ENCODE results near the gene JAK3. TPM values are rescaled to one million over a fixed set of nuclear protein-coding genes. Genes with fewer than 3 reads are reported as not detected.
"Not testable (repeated sequence)": the region's sequence is repeated elsewhere in the genome, so short reads cannot be mapped to it uniquely, and the experiment has no call there.

Gene JAK3
- total and polyA plus RNA-seq, 2 donors (not counting 3 experiments of a cell fraction or from before 2014, with no cell fraction given), result 3.1 to 3.8 TPM

GRCh38 chr19:17802137-17802858, 45.5 kb downstream of the JAK3 start:
- CTCF ChIA-PET, result interaction anchor here (1.9 kb wide), 1 partner anchor 36 kb away, joined by 6 read pairs; no protein-coding TSS in a partner anchor
- TF ChIP-seq FOS (IDR thresholded peaks at IDR 0.05; ENCODE audit: borderline replicate concordance, insufficient read depth, low read length), result no peak
- TF ChIP-seq EZH2 (IDR thresholded peaks at IDR 0.05; ENCODE audit: borderline replicate concordance, low read depth, low read length, severe bottlenecking), result no peak
- TF ChIP-seq GATA2 (IDR thresholded peaks at IDR 0.05; ENCODE audit: insufficient read depth, insufficient read length, low read depth, low read length), result no peak
- TF ChIP-seq MAX (IDR thresholded peaks at IDR 0.05; ENCODE audit: insufficient read depth, insufficient read length), result no peak
- no peak for TF ChIP-seq MYC (IDR thresholded peaks at IDR 0.05; ENCODE audit: low read depth, low read length)
- no peak for TF ChIP-seq CTCF (IDR thresholded peaks at IDR 0.05; ENCODE audit: extremely low read depth in 1 of 2, insufficient read depth in 1 of 2, low read depth in 1 of 2, low read length in 2 of 2)
- TF ChIP-seq POLR2A (IDR thresholded peaks at IDR 0.05; ENCODE audit: low read depth, low read length), result no peak
- no peak for TF ChIP-seq POLR2AphosphoS5 (IDR thresholded peaks at IDR 0.05; ENCODE audit: insufficient read depth, low read depth, low read length)
- TF ChIP-seq JUN (IDR thresholded peaks at IDR 0.05; ENCODE audit: borderline replicate concordance, insufficient read depth, insufficient read length, low read depth), result no peak
- Histone ChIP-seq H3K4me3 (replicated peaks in 1 of 3; ENCODE audit: insufficient read depth in 1 of 3, low read depth in 1 of 3, low read length in 3 of 3) (no peak overlapping the region), H3K36me3 (ENCODE audit: control insufficient read depth in 2 of 2, extremely low read depth in 1 of 2, insufficient read depth in 2 of 2, low read length in 2 of 2) (no peaks in the 10 kb centered on the region), H3K9me1 (replicated peaks; ENCODE audit: control insufficient read depth, extremely low read depth, insufficient read depth, low read length) (no peaks in the 10 kb centered on the region), H3K4me2 (ENCODE audit: insufficient read depth, low read length) (no peak overlapping the region), H3K27me3 (ENCODE audit: control insufficient read depth in 2 of 2, insufficient read depth in 2 of 2, low read length in 2 of 2) (no peaks in the 10 kb centered on the region), H3K79me2 (ENCODE audit: control insufficient read depth, insufficient read depth, low read length) (no peaks in the 10 kb centered on the region), H3K4me1 (ENCODE audit: control insufficient read depth, extremely low read depth, insufficient read depth, low read length) (no peaks in the 10 kb centered on the region), H4K20me1 (replicated peaks; ENCODE audit: control insufficient read depth, extremely low read depth, insufficient read depth, low read length) (no peaks in the 10 kb centered on the region), H3K9me3 (replicated peaks; ENCODE audit: control insufficient read depth, insufficient read depth, low read length) (no peaks in the 10 kb centered on the region), H3K27ac (ENCODE audit: insufficient read depth, low read depth, low read length) (no peak overlapping the region), H3K9ac (replicated peaks; ENCODE audit: extremely low read depth, insufficient read depth, low read length) (no peak overlapping the region), H2AFZ (ENCODE audit: low read depth, low read length) (no peak overlapping the region)
- dilution Hi-C loops (cut with MboI; ENCODE audit: extremely low pct_ligation_motif_present, low sequenced_read_pairs) (no loop called here), intact Hi-C loops (cut with micrococcal nuclease) (no loop called here)
- no peak for FAIRE-seq
- POLR2A ChIA-PET, result no interaction called here
- no TSS peak for BruUV-seq (replicated peaks)
- DNase-seq (ENCODE audit: low read depth, low spot score), result no peak

GRCh38 chr19:17798599-17798998, 49.2 kb downstream of the JAK3 start:
- FAIRE-seq; H3K27ac ChIP-seq (ENCODE audit: insufficient read depth, low read depth, low read length): not testable (repeated sequence)
- POLR2A ChIA-PET, result interaction anchor here (0.7 to 0.9 kb wide), 2 partner anchors 61 to 71 kb away, joined by 3 to 5 read pairs; no protein-coding TSS in a partner anchor

More at GRCh38 chr19:17798599-17798998, 49.2 kb downstream of the JAK3 start:
- intact Hi-C loops (cut with micrococcal nuclease); H2AFZ ChIP-seq (ENCODE audit: low read depth, low read length); H3K36me3 ChIP-seq (ENCODE audit: control insufficient read depth in 2 of 2, extremely low read depth in 1 of 2, insufficient read depth in 2 of 2, low read length in 2 of 2); H4K20me1 ChIP-seq (replicated peaks; ENCODE audit: control insufficient read depth, extremely low read depth, insufficient read depth, low read length); H3K9me1 ChIP-seq (replicated peaks; ENCODE audit: control insufficient read depth, extremely low read depth, insufficient read depth, low read length); H3K9ac ChIP-seq (replicated peaks; ENCODE audit: extremely low read depth, insufficient read depth, low read length); H3K79me2 ChIP-seq (ENCODE audit: control insufficient read depth, insufficient read depth, low read length); BruUV-seq (replicated peaks); H3K4me3 ChIP-seq (replicated peaks in 1 of 3; ENCODE audit: insufficient read depth in 1 of 3, low read depth in 1 of 3, low read length in 3 of 3); dilution Hi-C loops (cut with MboI; ENCODE audit: extremely low pct_ligation_motif_present, low sequenced_read_pairs); H3K9me3 ChIP-seq (replicated peaks; ENCODE audit: control insufficient read depth, insufficient read depth, low read length); H3K4me1 ChIP-seq (ENCODE audit: control insufficient read depth, extremely low read depth, insufficient read depth, low read length); H3K4me2 ChIP-seq (ENCODE audit: insufficient read depth, low read length); DNase-seq (ENCODE audit: low read depth, low spot score): not testable (repeated sequence)
- peaks cover 12 to 14% of the 10 kb centered on the region in 2 experiments for H3K27me3 ChIP-seq (ENCODE audit: control insufficient read depth in 2 of 2, insufficient read depth in 2 of 2, low read length in 2 of 2)
- CTCF ChIA-PET, result interaction anchor here (0.6 kb wide), 1 partner anchor 40 kb away, joined by 3 read pairs; no protein-coding TSS in a partner anchor

All from endothelial cell of umbilical vein (primary cell).